HEK293 (cell line): ENCODE data around the gene MAP3K14.

ENCODE experiments used
- CTCF ChIA-PET: fragments of 350-600 bp; formaldehyde crosslinking; extraction: SDS; loops from one replicate; lab custom pipeline; 2021; ENCODE audit warnings: antibody characterized with exemption; lab: Yijun Ruan, JAX
- POLR2A ChIA-PET: fragments of 300-600 bp; formaldehyde crosslinking; extraction: SDS; loops from one replicate; lab custom pipeline; 2020; ENCODE audit warnings: antibody characterized with exemption, inconsistent platforms; lab: Yijun Ruan, JAX
- H3K27ac ChIP-seq: fragments of 200-500 bp; sonication (Bioruptor generic); 2 replicates; pipeline ENCODE4 v1.5.1; 2014; ENCODE audit warnings: low read depth, low read length, control low read depth, inconsistent platforms; ENCODE audit errors: extremely low read depth
- H3K36me3 ChIP-seq, 2 experiments: fragments of 200-500 bp in 1 of 2; sonication (Bioruptor generic) in 1 of 2; 1 replicate in 1 of 2; 2 replicates in 1 of 2; pipeline ENCODE4 v1.5.1; 2014 to 2017; ENCODE audit warnings: inconsistent platforms in 2 of 2, low read length in 2 of 2; ENCODE audit not compliant: control insufficient read depth in 2 of 2, insufficient read depth in 1 of 2
- H3K4me1 ChIP-seq: fragments of 200-500 bp; sonication (Bioruptor generic); 2 replicates; pipeline ENCODE4 v1.5.1; 2014; ENCODE audit warnings: mild to moderate bottlenecking, low read length, inconsistent platforms; ENCODE audit not compliant: control insufficient read depth, insufficient read depth
- H3K4me3 ChIP-seq: 2 replicates; pipeline ENCODE4 v1.5.1; 2011; ENCODE audit warnings: low read depth, mild to moderate bottlenecking, control low read depth, low read length, moderate library complexity
- H3K9me3 ChIP-seq: fragments of 200-500 bp; sonication (Bioruptor generic); 2 replicates; pipeline ENCODE4 v1.5.1; 2014; ENCODE audit warnings: low read depth, low read length, inconsistent platforms; ENCODE audit not compliant: control insufficient read depth, insufficient read depth
- EGR2 ChIP-seq: fragments of 450-650 bp; formaldehyde crosslinking; IDR thresholded peaks from 2 replicates; pipeline ENCODE4 v1.5.1; 2016; ENCODE audit warnings: low read depth, missing biosample characterization, missing genetic modification characterization
- PRDM2 ChIP-seq: fragments of 450-650 bp; formaldehyde crosslinking; IDR thresholded peaks from 2 replicates; pipeline ENCODE4 v1.5.1; 2016; ENCODE audit warnings: missing biosample characterization, missing genetic modification characterization, borderline replicate concordance
- SCRT1 ChIP-seq: fragments of 450-650 bp; formaldehyde crosslinking; IDR thresholded peaks from 2 replicates; pipeline ENCODE4 v1.5.1; 2016; ENCODE audit warnings: missing biosample characterization, missing genetic modification characterization, borderline replicate concordance
- ZBTB6 ChIP-seq: fragments of 450-650 bp; formaldehyde crosslinking; IDR thresholded peaks from 2 replicates; pipeline ENCODE4 v1.5.1; 2017; ENCODE audit warnings: missing biosample characterization, missing genetic modification characterization
- ZFHX2 ChIP-seq: fragments of 450-650 bp; formaldehyde crosslinking; conservative IDR thresholded peaks from 2 replicates; pipeline ENCODE4 v1.5.1; 2016; ENCODE audit warnings: missing biosample characterization, missing genetic modification characterization
- ZNF248 ChIP-seq: fragments of 450-650 bp; formaldehyde crosslinking; IDR thresholded peaks from 2 replicates; pipeline ENCODE4 v1.5.1; 2017; ENCODE audit warnings: missing biosample characterization, missing genetic modification characterization
- ZNF292 ChIP-seq: fragments of 450-650 bp; formaldehyde crosslinking; IDR thresholded peaks from 2 replicates; pipeline ENCODE4 v1.5.1; 2016; ENCODE audit warnings: low read depth, missing biosample characterization, missing genetic modification characterization, borderline replicate concordance
- ZNF544 ChIP-seq: fragments of 450-650 bp; formaldehyde crosslinking; IDR thresholded peaks from 2 replicates; pipeline ENCODE4 v1.5.0; 2017; ENCODE audit warnings: missing biosample characterization, missing genetic modification characterization
- ZNF571 ChIP-seq: fragments of 450-650 bp; formaldehyde crosslinking; IDR thresholded peaks from 2 replicates; pipeline ENCODE4 v1.5.0; 2017; ENCODE audit warnings: missing biosample characterization, missing genetic modification characterization
- ZNF600 ChIP-seq: fragments of 450-650 bp; formaldehyde crosslinking; IDR thresholded peaks from 2 replicates; pipeline ENCODE4 v1.5.1; 2016; ENCODE audit warnings: missing biosample characterization, missing genetic modification characterization
- ZNF629 ChIP-seq: fragments of 450-650 bp; formaldehyde crosslinking; IDR thresholded peaks from 2 replicates; pipeline ENCODE4 v1.5.1; 2017; ENCODE audit warnings: missing biosample characterization, missing genetic modification characterization
- ZNF777 ChIP-seq: fragments of 450-650 bp; formaldehyde crosslinking; IDR thresholded peaks from 2 replicates; pipeline ENCODE4 v1.5.1; 2017; ENCODE audit warnings: missing biosample characterization, missing genetic modification characterization, borderline replicate concordance
- TF ChIP-seq, protein P1 (sequence below): fragments of 450-650 bp; formaldehyde crosslinking; IDR thresholded peaks from 2 replicates; pipeline ENCODE4 v1.5.1; 2016; ENCODE audit warnings: missing biosample characterization, missing genetic modification characterization
- TF ChIP-seq, protein P2 (sequence below): fragments of 450-650 bp; formaldehyde crosslinking; IDR thresholded peaks from 2 replicates; pipeline ENCODE4 v1.5.1; 2016; ENCODE audit warnings: missing biosample characterization, missing genetic modification characterization

MAP3K14 gene

DNA sequence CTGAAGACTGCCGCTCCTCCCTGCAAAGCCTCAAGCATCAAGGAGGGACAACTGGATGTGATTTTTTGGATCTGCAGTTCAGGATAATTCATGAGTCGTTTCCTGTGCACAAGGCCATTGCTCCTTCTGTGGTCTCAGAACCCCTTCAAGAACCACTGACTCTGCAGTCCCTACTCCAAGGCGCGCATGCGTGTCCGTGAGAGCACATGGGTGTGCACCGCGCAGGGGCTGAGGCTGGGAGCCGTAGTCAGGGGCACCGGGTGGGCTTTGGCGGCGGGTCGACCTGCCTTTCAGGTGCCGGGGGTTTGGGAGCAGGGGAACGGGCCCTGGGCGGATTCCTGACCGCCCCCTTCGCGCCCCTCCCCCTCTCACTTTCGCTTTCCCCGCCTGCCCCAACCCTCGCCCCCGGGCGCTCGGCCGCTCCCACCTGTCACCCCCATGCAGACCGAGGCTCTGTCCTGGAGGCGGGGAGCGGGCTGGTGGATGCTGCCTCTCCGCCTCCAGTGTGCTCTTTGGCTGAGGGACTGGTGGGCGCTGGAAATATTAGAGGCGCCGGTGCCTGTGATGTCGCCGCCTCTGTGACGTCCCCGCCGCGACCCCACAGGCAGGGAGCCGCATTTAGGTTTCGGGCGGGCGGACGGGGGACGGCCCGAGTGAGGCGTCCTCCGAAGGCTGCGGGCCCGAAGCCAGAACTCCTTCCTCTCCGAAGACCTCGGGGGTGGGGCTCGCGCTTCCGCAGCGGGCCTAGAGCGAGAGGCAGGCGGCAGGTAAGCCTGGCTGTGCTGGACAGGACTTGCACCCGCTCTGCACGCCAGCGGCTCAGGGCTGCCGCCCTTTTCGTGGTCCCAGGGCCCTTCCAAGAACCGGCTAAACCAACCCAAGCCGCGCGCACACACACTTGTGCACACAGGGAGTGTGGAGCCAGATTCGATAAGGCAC is 55.0 kb downstream of the MAP3K14 start, which contains the start of gene SPATA32:
SPATA32 (minus strand) TSS at position 518 of the 939 bp plus-strand sequence; CDS start at position 440, 78 bp downstream.
- ChIA-PET CTCF (interaction anchor here (3.7 kb wide), 1 partner anchor 27 kb away, joined by 22 read pairs; no protein-coding TSS in a partner anchor), POLR2A (interaction anchor here (0.9 kb wide), 1 partner anchor 9 kb away, joined by 5 read pairs; no protein-coding TSS in a partner anchor)
- H3K4me3 ChIP-seq: no peak within 1 kb of the TSS
- no peak within 1 kb of the TSS for H3K27ac ChIP-seq
- no peaks in the 10 kb centered on the region for H3K9me3 ChIP-seq
- H3K4me1 ChIP-seq: no peaks in the 10 kb centered on the region
- H3K36me3 ChIP-seq: peaks cover 0 to 43% of the 10 kb centered on the region in 2 experiments
- TF ChIP-seq ZFHX2 (peak; percentile 71), EGR2 (tag by site-specific recombination) (peak; percentile 87), PRDM2 (tag by site-specific recombination) (no peak)
- TF ChIP-seq, all 188 proteins: peak for 2

GRCh38 chr17:45260204-45260783 is 56.5 kb downstream of the MAP3K14 start:
- Histone ChIP-seq H3K4me1 (no peaks in the 10 kb centered on the region), H3K36me3 (peaks cover 0 to 29% of the 10 kb centered on the region in 2 experiments), H3K4me3 (no peak overlapping the region), H3K27ac (no peak overlapping the region), H3K9me3 (no peaks in the 10 kb centered on the region)
- CTCF ChIA-PET: interaction anchor here (0.7 to 3.7 kb wide), 4 partner anchors 13 to 125 kb away, joined by 3 to 22 read pairs (median 17); no protein-coding TSS in a partner anchor
- POLR2A ChIA-PET: interaction anchor here (0.6 to 1.1 kb wide), 3 partner anchors 11 to 582 kb away, joined by 3 to 7 read pairs (median 5); no protein-coding TSS in a partner anchor
- TF ChIP-seq ZNF600 (peak; percentile 73; the same call in 1 of the 2 replicates), ZNF777 (tag by site-specific recombination) (no peak), ZNF292 (tag by site-specific recombination) (no peak)

- Histone ChIP-seq H3K9me3 (no peaks in the 10 kb centered on the region), H3K4me3 (no peak overlapping the region), H3K27ac (no peak overlapping the region), H3K4me1 (no peaks in the 10 kb centered on the region), H3K36me3 (peaks cover 0 to 16% of the 10 kb centered on the region in 2 experiments; a peak in 1 of 3 replicates)
- CTCF ChIA-PET: interaction anchor here (0.6 to 3.7 kb wide), 10 partner anchors 10 to 737 kb away, joined by 3 to 22 read pairs (median 5); no protein-coding TSS in a partner anchor
- POLR2A ChIA-PET: interaction anchor here (1.1 to 1.2 kb wide), 2 partner anchors 12 to 166 kb away, joined by 3 to 5 read pairs; no protein-coding TSS in a partner anchor
- TF ChIP-seq ZNF629 (tag by site-specific recombination): no peak
- no peak for TF ChIP-seq ZNF248 (tag by site-specific recombination)
- TF ChIP-seq ZNF544 (tag by site-specific recombination): no peak
- TF ChIP-seq, protein P1, sequence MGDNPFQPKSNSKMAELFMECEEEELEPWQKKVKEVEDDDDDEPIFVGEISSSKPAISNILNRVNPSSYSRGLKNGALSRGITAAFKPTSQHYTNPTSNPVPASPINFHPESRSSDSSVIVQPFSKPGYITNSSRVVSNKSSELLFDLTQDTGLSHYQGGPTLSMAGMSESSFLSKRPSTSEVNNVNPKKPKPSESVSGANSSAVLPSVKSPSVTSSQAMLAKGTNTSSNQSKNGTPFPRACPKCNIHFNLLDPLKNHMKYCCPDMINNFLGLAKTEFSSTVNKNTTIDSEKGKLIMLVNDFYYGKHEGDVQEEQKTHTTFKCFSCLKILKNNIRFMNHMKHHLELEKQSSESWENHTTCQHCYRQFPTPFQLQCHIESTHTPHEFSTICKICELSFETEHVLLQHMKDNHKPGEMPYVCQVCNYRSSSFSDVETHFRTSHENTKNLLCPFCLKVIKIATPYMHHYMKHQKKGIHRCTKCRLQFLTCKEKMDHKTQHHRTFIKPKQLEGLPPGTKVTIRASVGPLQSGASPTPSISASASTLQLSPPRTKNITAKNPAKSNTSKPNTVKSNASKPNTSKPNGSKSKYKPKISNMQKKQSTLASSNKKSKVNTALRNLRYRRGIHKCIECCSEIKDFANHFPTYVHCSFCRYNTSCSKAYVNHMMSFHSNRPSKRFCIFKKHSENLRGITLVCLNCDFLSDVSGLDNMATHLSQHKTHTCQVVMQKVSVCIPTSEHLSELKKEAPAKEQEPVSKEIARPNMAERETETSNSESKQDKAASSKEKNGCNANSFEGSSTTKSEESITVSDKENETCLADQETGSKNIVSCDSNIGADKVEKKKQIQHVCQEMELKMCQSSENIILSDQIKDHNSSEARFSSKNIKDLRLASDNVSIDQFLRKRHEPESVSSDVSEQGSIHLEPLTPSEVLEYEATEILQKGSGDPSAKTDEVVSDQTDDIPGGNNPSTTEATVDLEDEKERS (tag by site-specific recombination): no peak
- no peak for TF ChIP-seq ZNF571 (tag by site-specific recombination)
- TF ChIP-seq ZBTB6: no peak
- TF ChIP-seq, protein P2, sequence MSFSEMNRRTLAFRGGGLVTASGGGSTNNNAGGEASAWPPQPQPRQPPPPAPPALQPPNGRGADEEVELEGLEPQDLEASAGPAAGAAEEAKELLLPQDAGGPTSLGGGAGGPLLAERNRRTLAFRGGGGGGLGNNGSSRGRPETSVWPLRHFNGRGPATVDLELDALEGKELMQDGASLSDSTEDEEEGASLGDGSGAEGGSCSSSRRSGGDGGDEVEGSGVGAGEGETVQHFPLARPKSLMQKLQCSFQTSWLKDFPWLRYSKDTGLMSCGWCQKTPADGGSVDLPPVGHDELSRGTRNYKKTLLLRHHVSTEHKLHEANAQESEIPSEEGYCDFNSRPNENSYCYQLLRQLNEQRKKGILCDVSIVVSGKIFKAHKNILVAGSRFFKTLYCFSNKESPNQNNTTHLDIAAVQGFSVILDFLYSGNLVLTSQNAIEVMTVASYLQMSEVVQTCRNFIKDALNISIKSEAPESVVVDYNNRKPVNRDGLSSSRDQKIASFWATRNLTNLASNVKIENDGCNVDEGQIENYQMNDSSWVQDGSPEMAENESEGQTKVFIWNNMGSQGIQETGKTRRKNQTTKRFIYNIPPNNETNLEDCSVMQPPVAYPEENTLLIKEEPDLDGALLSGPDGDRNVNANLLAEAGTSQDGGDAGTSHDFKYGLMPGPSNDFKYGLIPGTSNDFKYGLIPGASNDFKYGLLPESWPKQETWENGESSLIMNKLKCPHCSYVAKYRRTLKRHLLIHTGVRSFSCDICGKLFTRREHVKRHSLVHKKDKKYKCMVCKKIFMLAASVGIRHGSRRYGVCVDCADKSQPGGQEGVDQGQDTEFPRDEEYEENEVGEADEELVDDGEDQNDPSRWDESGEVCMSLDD (tag by site-specific recombination): no peak
- no peak for TF ChIP-seq SCRT1 (tag by site-specific recombination)
Observed at GRCh38 chr17:45258981-45259380, 57.8 kb downstream of the MAP3K14 start.
